ENCODE results near the gene NFIA.

NFIA gene

DNA sequence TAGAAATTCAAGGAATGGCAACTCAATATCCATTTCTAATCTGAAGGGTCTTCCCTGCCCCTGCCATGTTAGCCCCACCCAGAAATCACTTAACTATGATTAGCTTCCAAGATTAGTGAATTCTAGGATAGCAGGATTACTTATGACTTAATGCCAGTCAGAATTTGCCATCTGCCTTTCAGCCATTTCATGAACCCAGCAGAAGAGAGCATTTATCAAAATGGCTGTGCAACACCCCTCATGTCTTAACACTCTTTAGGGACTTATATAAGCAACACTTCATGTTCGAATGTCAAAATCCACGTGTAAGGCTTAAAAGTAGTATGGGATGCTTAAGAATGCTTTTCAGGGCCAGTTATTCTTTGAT is 288.5 kb downstream of the NFIA start:
- no peak for DNase-seq (ENCODE audit: low read depth)

DNA sequence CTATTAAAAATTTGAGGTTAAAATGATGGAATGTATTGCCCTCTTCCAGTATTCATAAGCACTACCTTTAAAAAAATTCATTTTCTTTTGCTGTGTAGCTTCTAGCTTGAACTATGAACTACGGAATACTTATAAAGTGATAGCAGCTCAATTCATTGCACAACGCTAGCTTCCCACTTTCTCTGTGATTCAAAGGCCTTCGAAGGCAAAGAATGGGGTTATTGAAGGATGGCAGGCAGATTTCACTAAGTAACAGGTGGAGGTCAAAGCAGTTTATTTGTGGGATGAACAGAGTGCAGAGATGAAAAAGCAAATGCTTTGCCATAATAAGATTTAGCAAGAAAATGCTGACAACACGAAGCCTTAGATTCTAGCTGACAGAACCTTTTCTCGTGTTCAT is 290.6 kb downstream of the NFIA start:
- DNase-seq (ENCODE audit: low read depth) = no peak

DNA sequence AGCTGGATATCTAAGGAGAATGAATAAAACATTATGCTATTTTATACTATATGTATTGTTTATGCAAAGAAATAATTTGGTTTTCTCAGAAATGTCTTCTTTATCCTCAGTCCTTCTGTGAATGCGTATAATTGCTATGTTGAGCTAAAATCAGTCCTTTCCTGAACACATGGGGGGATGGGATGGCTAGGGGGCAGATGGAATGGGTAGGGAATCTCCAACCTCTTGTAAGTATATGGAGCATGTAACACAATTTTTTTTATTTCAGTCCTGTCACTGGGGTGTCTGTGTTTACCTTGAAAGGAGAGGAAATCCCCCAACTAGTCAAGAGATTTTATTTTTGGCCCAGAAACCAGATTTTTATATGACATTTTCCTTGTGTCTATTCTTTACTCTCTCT is 291.8 kb downstream of the NFIA start:
- DNase-seq (ENCODE audit: low read depth) = no peak

DNA sequence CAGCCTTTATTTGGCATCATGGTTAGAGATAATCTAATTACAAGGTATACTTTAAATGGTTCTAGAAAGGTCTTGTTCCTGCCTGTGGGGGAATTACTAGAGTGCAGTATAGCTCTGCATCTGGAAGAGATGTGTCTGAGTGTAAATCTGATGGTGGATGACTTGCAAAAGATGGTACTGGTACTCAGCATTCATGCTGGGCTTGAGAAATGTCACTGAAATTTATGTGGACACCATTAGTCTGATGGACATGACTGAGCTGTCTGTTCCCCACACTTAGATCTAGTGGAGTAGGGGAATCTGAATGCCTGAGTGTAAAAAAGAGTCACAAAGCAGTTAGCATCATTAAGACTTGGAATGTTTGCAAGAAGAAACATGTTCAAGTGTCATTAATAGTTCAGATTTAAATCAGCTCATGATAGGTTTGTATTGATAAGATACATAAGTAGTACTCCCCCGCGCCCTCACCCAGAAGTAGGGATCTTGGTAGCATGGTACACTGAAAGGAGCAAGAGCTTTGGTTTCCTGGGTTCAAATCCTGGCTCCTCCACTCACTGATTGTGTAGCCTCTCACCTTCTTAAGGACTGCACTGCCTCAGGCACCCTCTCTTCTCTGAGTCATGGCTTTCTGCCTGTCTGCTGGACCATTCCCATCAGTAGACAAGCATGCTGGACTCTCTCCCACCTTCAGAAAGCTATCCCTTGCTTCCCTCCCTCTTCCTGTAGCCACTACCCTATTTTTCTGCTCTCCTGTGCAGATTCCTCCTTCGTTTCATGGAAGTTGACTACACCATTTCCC is 292.9 kb downstream of the NFIA start:
- DNase-seq (ENCODE audit: low read depth) = no peak

DNA sequence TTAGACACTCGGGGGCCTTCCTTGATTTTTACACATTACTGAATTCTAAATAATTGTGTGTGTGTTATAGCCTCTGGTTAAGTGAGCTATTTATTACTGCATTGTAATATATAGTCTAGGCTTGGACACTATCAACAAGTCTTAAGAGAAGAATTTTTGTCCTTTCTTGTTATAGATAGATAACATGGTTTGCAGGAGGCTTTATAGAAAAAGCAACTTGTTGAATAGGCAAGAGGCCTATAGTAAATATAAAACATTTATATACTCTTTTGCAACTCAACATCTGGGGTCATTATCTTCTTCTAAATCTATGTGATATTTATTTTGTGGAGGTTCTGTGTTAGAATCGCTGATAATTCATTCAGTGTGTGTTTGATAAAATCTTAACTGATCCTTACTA is 293.8 kb downstream of the NFIA start:
- DNase-seq (ENCODE audit: low read depth) = no peak

DNA sequence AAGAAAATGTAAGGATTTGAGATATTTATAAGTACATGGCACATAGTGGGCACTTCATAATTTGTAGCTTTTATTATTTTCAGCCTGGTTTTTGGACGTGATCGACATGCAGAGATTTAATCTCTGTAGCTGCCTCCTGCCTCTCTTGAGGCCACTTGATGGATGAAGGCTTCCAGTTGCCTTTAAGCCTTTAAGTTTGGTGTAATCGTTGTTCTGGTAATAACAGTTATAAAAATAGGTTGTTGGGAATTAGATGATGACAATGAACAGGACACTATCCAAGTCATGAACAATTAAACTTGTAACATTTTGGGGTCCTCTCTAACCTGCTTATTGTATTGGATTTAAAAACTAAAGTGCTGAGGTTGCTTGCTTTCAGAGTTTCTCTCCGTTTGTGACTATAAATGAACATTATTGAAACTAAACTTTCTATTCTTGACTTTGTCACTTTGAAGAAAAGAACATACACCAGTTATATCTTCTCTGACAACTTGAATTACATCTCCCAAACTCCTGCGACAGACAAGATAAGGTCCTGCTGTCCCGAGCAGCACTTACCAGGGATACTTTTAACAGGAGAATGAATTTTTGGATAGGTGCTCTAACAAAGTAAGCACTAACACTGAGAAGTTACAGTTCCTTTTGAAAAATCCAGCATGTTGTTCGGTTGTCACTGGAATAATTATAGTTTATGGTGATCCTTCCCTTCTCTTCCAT is 295.0 kb downstream of the NFIA start:
- DNase-seq (ENCODE audit: low read depth) = no peak

DNA sequence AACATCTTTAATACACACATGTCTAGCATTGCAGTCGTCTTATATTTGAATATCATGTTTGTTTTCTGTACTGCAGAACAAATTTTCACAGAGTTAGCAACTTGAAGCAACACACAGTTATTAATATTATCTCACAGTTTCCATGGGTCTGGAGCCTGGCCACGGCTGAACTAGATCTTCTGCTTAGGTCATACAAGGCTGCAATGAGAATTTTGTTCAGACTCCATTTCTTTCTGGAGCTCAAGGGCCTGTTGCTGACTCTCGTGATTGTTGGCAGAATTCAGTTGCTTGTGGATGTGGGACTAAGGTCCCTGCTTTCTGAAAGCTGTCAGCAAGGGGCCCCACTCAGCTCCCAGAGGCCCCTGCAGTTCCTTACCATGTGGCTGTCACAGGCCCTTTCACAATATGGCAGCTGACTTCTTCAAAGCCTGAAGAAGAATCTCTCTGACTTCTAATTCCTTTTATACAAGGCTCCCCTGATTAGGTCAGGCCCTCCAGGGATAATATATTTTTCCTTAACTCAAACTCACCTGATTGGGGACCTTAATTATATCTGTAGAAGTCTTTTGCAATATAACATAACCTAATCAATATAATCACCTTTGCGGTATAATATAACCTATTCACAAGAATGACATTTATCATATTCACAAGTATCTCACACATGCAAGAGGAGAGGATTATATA is 296.3 kb downstream of the NFIA start:
- DNase-seq (ENCODE audit: low read depth) = no peak

DNA sequence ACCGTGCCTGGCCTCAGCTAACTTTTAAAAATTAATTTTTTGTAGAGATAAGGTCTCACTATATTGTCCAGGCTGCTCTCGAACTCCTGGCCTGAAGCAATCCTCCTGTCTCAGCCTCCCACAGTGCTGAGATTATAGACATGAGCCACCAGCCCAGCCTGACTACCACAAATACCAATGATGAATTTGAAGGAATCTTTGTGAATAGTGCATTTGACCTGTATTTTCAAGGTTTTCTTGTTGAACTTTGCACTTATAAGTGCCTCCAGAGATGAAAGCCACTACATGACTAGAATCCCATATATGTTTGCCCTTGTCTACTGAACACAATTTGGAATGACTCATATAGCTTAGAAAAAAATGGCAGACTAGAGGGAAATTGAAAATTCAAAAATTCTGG is 297.3 kb downstream of the NFIA start:
- DNase-seq (ENCODE audit: low read depth) = no peak

DNA sequence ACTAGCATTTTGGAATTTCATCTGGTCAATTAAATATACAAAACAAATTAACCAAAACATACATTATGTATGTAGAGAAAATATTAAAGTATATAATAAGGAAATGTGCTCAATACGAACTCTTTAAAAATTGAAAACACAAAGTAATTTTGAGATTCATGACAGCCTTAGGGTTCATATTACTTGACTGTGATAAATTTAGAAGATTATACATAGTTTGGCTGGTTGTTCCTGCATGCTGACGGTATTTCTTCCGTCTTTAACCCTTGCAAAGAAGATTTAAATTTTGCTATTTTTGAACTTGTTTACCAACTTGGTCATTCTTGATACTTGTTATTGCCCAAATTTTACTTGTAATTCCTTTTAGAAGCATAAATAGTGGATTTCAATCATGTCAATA is 298.2 kb downstream of the NFIA start:
- no peak for DNase-seq (ENCODE audit: low read depth)

DNA sequence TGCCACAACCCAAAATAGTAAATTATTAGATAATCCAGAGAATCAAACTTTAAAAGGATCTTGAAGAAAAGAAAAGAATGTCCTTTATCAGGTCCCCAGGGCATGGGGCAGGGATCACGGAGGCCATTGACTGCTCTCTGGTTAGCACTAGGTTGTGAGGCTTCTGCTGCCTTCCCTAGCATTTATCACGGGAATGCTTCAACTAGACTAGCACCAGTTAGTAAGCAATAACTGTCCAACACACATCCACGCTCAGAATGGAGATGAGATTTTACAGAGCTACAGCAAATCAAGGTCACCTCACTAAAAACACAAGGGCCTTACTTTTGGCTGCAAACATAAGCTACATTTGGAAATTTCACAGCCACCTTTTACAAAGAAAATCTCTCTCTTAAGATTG is 304.0 kb downstream of the NFIA start:
- DNase-seq (ENCODE audit: low read depth) = no peak

DNA sequence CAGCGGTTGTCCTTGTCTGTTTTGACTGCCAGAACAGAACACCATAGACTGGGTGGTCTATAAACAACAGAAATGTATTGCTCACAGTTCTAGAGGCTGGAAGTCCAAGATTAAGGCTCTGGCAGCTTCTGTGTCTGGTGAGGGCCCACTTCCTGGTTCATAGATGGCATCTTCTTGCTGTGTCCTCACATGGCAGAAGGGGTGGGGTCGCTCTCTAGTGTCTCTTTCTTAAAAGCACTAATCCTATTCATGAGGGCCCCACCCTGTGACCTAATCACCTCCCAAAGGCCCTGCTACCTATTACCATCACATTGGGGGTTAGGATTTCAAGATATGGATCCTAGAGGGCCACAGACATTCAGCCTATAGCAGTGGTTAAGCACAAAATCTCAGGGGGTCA is 304.4 kb downstream of the NFIA start:
- DNase-seq (ENCODE audit: low read depth) = no peak

DNA sequence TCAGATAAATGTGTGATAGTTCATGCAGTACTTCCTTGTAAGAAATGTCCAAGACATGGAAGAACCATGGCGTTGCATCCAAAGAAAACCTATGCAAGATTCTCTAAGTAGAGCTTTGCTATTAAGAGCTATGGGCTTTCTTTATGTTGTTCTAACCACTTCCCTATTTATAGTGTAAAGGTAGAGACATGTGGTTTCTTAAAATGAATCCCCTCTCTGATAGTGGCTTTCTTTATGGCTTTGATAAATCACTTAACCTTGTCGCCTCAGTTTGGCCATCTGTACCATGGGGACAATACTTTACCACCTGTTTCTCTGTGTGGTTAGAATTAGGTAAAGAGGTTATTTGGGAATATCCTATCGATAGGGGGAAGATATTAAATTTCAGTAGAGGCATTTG is 305.5 kb downstream of the NFIA start:
- DNase-seq (ENCODE audit: low read depth) = no peak

DNA sequence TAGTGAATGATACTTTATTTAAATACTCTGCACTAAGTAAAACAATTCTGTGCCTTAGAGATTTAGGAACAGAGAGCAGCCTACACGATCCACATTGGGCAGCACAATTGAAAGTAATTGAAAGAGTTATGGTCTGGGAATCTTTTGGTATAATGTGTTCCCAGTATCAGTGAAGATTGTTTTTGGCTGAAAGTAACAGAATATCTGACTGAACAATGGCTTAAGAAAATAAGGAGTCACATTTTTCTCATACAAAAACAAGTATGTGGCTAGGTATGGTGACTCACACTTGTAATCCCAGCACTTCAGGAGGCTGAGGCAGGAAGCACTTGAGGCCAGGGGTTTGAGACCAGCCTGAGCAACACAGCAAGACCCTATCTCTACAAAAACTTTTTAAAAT is 306.2 kb downstream of the NFIA start:
- DNase-seq (ENCODE audit: low read depth) = peak; percentile 19

DNA sequence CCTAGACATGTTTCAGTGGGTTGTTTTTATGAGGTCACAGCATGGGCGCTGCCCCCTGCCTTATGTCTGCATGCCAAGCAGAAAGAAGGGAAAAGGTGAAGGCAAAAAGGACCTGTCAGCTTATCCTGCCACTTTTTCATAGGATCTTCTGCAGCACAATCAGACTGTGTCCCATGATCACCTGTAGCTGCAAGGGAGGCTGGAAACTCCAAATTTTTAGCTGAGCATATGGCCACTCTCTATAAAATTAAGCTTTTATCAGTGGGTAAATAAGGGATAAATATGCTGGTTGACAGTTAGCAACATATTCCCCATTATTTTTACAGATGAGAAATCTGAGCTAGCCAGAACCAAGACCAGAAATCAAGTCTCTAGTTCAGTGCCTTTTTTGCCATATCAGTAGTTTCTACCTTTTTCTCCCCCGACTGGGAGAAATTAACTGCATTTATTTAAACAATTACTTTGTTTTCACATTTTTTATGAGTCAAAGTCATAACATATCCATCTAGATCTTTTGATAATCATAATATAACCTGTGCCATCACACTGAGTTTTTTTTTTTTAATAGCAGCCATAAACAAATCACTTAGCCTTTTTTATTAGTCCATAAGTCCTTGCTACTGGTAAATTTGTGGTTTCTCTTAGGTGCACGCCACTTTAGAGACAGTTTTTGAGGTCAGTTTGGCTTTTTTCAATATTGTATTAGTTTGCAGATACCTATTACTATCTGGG is 307.0 kb downstream of the NFIA start:
- DNase-seq (ENCODE audit: low read depth) = no peak

DNA sequence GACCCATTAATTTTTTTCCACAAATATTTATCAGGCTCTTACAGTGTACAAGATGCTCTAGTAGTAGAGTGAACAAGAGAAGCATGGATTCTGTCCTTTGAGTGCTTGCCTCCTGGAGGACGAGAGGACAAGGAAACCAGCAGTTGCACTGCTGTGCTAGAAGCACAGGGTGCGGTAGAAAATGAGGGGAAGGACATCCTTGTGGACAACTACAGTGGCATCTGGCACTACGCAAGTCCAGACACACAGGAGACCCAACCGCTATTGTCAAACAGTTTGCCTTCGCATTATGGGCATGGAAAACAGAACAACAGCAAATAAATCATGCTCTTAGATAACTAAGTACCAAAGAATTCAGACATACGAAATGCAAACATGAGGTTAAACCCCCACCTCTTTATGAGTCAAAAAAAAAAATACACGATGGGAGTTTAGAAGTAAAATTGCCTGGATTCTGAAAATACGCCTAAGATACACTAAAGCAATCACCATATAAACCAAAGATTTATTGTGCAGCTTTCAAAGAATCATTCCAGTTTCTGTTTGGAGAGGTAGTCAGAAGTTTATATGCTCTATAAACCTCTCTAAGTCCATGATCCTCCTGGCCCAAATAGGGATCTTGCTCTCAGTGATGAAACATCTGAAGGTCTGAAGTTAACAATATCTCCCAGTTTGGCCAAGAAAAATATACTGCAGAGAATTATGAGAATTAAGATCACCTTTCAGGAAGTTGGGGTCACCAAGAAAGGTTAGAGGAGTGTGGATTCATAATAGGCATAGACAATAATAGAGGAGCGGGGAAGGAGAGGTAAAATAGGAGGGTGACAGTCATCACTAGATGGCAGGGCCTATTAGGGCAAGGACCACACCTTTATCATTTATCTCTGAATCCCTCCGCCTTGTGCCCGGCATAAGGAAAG is 307.8 kb downstream of the NFIA start:
- DNase-seq (ENCODE audit: low read depth) = peak; percentile 22

DNA sequence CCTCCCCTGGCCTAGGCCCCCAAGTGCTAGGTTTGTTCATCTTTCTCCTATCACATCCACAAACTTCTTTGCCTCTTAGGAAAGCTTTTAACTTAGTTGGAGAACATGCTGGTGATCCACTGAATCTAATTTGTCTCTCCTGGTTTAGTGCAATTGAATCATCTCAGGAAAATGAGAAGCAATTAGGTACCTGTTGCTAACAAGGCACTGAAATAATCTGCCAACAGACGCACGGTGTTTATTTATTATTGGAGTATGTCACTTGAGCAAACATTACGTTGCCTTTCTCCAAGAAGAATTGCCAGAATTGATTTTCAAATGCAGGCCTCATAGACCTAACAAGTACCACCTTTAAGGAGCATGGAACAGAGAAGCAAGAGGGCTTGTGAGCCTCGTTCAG is 309.4 kb downstream of the NFIA start:
- DNase-seq (ENCODE audit: low read depth) = no peak

DNA sequence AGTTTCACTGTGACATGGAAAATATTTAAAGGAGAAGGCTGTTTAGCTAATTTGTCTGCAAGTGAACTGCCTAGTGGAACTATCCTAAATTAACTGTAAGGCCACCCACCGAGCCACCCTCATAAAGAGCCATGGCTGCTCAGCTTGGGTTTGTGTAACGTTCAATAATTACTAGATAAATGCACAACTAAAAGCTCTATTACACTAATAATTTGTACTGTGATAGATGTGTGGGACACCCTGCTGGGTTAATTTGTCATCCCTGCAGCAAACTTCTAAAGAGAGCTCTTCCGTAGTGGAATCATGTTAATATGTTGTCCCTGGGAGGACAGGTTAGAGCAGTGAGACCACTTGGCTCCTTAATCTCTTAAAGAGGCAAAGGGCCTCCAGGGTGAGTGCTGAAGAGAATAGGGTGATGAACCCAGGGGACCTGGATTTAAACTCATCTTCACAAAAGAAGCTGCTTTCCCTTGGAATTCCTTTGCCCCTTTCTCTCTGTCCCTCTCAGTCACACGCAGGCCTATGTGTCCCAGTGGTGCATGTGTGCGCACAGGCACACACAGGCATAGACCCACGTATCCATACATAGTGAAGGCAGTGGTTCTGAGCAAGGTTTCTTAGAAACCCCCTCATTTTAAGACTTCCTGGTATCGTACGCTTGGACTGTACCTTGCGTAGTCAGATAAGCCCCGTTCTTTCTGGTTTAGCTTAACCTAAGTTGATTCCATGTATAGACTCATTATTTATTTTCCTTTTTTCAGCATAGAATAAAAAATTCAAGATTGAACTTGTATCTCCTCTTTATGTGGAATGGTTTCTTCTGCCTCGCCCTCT is 310.3 kb downstream of the NFIA start:
- no peak for DNase-seq (ENCODE audit: low read depth)

DNA sequence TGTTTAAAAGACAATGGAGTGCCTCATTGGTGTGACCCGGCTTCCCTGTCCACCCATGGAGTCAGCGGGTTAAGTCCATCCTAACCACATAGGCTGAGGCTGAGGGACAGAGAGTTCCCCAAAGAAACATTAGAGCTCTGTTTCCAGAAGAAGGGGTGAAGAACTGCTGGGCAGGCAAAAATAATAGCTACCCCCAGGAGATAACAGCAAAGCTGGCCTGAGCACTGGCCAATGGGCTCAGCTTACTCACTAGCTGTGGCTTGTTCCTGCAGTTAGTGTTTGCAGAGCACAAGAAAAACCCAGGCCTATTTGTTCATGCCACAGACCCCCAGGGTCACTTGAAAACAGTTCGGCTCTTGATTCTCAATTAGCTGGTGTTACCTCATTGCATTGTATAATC is 311.2 kb downstream of the NFIA start:
- no peak for DNase-seq (ENCODE audit: low read depth)

DNA sequence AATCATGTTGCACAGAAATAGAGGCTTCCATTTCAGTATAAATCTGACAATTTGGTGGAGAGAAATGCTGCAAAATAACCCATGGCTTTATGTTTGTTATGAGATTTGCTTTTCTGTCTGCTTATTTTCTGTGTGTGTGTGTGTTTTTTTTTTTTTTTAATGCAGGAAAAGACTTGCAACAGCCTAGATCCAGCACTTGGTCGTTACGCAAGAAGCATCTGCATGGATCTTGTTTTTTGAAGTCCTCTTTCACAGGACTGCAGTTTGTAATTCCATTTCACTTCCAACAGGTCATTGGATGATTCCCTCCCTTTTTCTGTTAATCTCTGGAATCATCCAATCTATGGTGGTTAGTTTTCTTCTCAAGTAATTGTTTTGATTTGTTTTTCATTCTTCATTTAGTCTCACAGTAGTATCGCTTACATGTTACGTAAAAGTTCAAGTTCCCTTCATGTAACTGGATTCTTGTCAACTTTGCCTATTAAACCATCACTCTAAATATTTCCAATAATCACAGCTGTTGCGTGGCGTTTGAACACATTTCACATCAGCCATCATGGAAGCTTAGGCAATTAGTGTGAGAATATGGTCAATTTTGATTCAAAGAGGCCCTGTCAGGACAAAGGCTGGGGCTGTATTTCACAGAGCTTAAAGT is 312.9 kb downstream of the NFIA start:
- peak; percentile 60 for DNase-seq (ENCODE audit: low read depth)

DNA sequence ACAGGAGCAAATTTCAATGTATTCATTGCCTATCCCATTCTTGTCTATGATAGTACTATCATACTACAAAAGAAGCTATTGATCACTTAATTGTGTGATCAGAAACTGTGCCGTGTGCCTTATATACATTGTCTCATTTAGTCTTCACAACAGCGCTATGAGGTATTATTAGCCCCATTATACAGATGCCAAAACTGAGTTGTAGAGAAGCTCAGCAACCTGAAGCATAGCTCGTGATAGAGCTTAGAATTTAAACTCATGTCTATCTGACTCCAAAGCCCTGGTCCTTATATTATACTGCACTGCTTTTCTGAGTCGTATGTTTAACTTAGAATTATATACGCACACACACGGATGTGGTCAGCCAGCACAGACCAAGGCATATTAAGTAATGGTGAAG is 315.1 kb downstream of the NFIA start:
- no peak for DNase-seq (ENCODE audit: low read depth)

Data from amniotic epithelial cell (primary cell).